Testis (tissue), 3 donors: ENCODE data around the gene TRIB2. TPM values are rescaled to one million over a fixed set of nuclear protein-coding genes. Genes with fewer than 3 reads are reported as not detected.

ENCODE experiments used
- DNase-seq: peaks from one replicate; pipeline ENCODE4 v3.0.0-alpha.2; 2019
- H3K27ac ChIP-seq, 2 donors: fragments of 200-600 bp; sonication (generic); one replicate each; pipeline ENCODE4 v1.5.1; 2019
- H3K27me3 ChIP-seq: fragments of 200-600 bp; sonication (generic); one replicate; pipeline ENCODE4 v1.5.1; 2019
- H3K36me3 ChIP-seq: fragments of 200-600 bp; sonication (generic); one replicate; pipeline ENCODE4 v1.5.1; 2017; ENCODE audit warnings: low read depth; ENCODE audit errors: missing control alignments
- H3K4me1 ChIP-seq: fragments of 200-600 bp; sonication (generic); one replicate; pipeline ENCODE4 v1.5.1; 2019
- H3K4me3 ChIP-seq, 2 donors: fragments of 200-600 bp; sonication (generic); one replicate each; pipeline ENCODE4 v1.5.1; 2017 to 2019
- H3K9me3 ChIP-seq: fragments of 200-600 bp; sonication (generic); one replicate; pipeline ENCODE4 v1.5.1; 2017
- POLR2A ChIP-seq: fragments of 450-650 bp; IDR thresholded peaks from one replicate; pipeline ENCODE4 v1.6.1; 2017; ENCODE audit warnings: antibody characterized with exemption, mild to moderate bottlenecking, moderate library complexity
- WGBS, 2 donors: methylation state at CpG; one replicate each; pipeline ENCODE4 v1.1.5; 2018; 5-methylcytosine and 5-hydroxymethylcytosine counted together
- intact Hi-C: fragments of 100-400 bp; cut with DNase I; formaldehyde crosslinking; loops from one replicate; pipeline ENCODE4 v1.15.1; 2023; ENCODE audit warnings: low total_unique reads
- polyA plus RNA-seq: library from polyadenylated mRNA; stranded (reverse); fragments of 350-450 nt; fragmentation: Illumina TruSeq; extraction: RNeasy Lipid Tissue Mini Kit (QIAGEN cat#74804); gene quantifications from one replicate; pipeline ENCODE4 v1.2.3, GENCODE V29; 2014; ENCODE audit warnings: low read depth, low replicate concordance; ENCODE audit not compliant: insufficient read depth
- total RNA-seq, 2 donors: library from RNA; depleted of rRNA; stranded (reverse); fragments of >200 nt; gene quantifications; one replicate each; pipeline ENCODE4 v1.2.3, GENCODE V29; 2016
- TF ChIP-seq, protein P1 (sequence below), 3 experiments: fragments of 450-650 bp in 2 of 3; fragments of 200-600 bp in 1 of 3; sonication (generic) in 1 of 3; IDR thresholded peaks; one replicate each; pipeline ENCODE4 v1.5.1; 2016 to 2019; ENCODE audit warnings: antibody characterized with exemption in 3 of 3, mild to moderate bottlenecking in 2 of 3, moderate library complexity in 1 of 3

Gene TRIB2
- total and polyA plus RNA-seq, 3 donors from 2014 or later: 54.9 to 190 (median 189) TPM

DNA sequence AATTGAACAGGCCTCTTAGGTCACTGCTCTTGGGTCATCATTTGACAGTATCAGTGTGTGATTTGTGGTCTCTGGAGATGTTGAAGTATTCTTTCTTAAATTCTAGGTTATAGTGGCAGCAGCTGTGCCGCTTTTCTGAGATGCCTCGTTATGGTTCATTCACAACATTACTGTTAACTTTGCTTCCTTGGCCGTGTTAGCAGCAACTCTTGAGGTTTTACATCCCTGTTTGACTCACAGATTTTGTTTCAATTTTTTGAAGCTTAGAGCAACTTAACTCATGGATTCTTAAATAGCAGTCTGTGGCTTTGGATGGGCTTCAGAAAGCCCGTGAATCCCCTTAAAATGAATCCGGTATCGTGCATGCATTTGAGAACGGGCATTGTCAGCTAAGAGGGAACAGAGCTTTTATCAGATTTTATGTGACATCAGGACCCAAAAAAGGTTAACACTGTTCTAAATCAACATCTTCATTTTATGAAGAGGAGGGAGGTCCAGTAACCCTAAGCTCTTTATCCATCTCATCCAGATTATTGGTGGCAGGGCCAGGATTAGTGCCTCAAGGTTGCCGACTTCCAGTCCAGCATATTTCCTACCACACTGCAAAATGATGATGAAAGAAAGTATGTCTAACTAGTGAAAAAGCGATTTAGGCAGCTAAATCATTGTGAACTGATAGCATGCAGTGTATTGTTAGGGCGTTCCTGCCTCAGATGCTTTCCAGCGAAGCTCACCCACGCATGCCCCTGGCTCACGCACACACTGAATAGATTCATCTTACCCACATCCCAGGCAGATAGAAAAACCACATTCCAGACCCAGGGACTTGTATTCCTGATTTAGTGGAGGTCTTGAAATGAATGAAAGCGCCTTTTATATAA lies 5.1 kb downstream of the TRIB2 start:
- intact Hi-C loops: loop anchor here (10.0 kb wide), 2 partner anchors 213 to 283 kb away; no protein-coding TSS in a partner anchor

DNA sequence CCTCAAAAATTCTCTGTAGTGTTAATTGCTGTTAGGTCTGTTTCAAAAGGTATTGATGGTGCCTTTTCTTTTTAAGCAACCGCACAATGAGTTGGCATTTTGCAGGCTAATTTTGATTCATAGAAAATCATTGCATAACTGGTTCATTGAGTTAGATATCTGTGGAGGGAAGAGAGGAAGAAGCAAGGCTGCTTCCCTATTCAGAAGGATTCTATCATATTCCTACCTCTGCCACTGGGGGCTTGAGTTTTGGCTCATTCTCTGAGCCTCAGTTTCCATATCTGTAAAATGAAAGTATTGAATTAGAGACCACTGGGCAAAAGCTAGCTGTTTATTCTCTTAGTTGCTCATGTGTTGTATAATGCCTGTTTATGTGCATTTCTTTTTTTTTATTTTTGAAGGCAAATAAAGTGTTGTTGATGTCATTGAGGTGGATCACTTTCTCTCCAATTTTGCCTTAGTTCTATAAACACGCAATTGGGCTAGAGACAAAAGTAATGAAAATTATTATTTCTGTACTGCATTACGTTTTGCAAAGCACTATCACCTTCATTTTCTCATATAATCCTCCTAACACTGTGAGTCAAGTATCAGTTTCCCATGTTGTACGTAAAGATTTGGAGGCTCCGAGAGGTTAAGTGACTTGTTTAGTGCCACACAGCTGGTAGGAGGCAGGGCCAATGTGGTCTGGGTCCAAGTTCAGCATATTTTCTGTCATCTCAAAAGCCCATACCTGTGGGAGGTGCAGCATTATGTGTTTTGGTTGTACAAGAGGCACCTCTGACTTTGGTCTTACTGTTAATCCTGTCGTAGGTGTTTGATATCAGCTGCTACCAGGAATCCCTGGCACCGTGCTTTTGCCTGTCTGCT lies 5.9 kb downstream of the TRIB2 start:
- intact Hi-C loops: loop anchor here (10.0 kb wide), 2 partner anchors 212 to 282 kb away; no protein-coding TSS in a partner anchor
- H3K4me1 ChIP-seq: peaks cover 38% of the 10 kb centered on the region
- H3K4me3 ChIP-seq: peak overlapping the region; percentile 85 to 95
- WGBS, 2 donors: 44% methylated on average over 7 of the region's 7 CpGs
- no peaks in the 10 kb centered on the region for H3K9me3 ChIP-seq
- no peaks in the 10 kb centered on the region for H3K27me3 ChIP-seq
- peak overlapping the region; percentile 87 to 96 for H3K27ac ChIP-seq
- DNase-seq: no peak
- TF ChIP-seq, protein P1, sequence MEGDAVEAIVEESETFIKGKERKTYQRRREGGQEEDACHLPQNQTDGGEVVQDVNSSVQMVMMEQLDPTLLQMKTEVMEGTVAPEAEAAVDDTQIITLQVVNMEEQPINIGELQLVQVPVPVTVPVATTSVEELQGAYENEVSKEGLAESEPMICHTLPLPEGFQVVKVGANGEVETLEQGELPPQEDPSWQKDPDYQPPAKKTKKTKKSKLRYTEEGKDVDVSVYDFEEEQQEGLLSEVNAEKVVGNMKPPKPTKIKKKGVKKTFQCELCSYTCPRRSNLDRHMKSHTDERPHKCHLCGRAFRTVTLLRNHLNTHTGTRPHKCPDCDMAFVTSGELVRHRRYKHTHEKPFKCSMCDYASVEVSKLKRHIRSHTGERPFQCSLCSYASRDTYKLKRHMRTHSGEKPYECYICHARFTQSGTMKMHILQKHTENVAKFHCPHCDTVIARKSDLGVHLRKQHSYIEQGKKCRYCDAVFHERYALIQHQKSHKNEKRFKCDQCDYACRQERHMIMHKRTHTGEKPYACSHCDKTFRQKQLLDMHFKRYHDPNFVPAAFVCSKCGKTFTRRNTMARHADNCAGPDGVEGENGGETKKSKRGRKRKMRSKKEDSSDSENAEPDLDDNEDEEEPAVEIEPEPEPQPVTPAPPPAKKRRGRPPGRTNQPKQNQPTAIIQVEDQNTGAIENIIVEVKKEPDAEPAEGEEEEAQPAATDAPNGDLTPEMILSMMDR (IDR thresholded peaks at IDR 0.05): peak; percentile 8 to 42 (median 28)
- no peak for TF ChIP-seq POLR2A
- no peaks in the 10 kb centered on the region for H3K36me3 ChIP-seq

More for the DNA sequence above, 5.1 kb downstream of the TRIB2 start:
- no peak for TF ChIP-seq POLR2A
- TF ChIP-seq, protein P1 (IDR thresholded peaks at IDR 0.05): no peak
- no peaks in the 10 kb centered on the region for H3K9me3 ChIP-seq
- DNase-seq: peak; percentile 69
- no peaks in the 10 kb centered on the region for H3K36me3 ChIP-seq
- peaks cover 30% of the 10 kb centered on the region for H3K4me1 ChIP-seq
- WGBS, 2 donors: 44 to 46% methylated on average over 14 of the region's 14 CpGs
- peak overlapping the region; percentile 75 to 96 for H3K27ac ChIP-seq
- H3K4me3 ChIP-seq: peak overlapping the region; percentile 85 to 95
- no peaks in the 10 kb centered on the region for H3K27me3 ChIP-seq

DNA sequence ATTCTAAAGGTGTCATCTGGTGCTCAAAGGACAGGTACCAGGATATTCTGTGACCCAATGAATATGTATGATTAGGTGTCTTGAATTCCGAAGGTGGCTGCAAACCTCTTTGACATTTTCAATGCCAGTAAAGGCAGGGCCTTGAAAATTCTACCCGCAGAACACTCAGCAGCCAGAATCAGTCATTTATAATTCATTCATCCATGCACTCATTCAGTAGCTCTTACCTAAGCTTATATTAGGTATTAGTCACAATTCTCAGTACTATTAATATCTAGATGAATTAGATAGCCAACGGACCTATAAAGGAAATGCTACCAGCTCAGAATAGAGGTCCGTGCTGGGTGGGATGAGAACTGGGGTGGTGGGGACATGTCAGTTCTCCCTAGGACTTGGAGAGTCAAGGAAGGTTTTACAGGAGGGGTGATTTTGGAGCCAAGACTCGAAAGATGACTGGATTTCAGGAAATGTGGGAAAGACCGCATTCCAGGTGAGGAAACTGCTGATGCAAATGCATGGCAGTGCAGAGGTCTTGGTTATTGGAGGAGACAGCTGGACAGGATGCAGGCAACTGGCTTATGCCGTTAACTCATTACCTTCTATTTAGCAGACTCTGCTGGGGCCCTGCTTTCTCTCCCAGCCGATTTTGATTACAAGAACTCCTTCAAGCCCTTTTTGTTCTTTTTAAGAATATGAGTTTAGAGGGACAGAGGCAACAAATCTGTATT lies 7.2 kb downstream of the TRIB2 start:
- WGBS, 2 donors: 52% methylated on average over 8 of the region's 8 CpGs
- Histone ChIP-seq H3K4me1 (peaks cover 50% of the 10 kb centered on the region), H3K9me3 (no peaks in the 10 kb centered on the region), H3K4me3 (no peak overlapping the region), H3K36me3 (no peaks in the 10 kb centered on the region), H3K27me3 (no peaks in the 10 kb centered on the region), H3K27ac (peak overlapping the region; percentile 87 to 96)
- TF ChIP-seq, protein P1 (IDR thresholded peaks at IDR 0.05): no peak
- no peak for TF ChIP-seq POLR2A
- DNase-seq: no peak
- intact Hi-C loops: loop anchor here (10.0 kb wide), 2 partner anchors 211 to 281 kb away; no protein-coding TSS in a partner anchor
